Mesendoderm (in vitro differentiated cells): ENCODE measurements around the gene APOBEC4.

Experiments used
- DNase-seq: peaks from one replicate; pipeline ENCODE4 v3.0.0; 2013
- H2AK5ac ChIP-seq: 2 replicates; pipeline ENCODE4 v1.6.1; 2013; ENCODE audit warnings: low read length, inconsistent platforms
- H2BK120ac ChIP-seq: 2 replicates; pipeline ENCODE4 v1.6.1; 2013; ENCODE audit warnings: low read depth, mild to moderate bottlenecking, low read length, moderate library complexity, mixed read lengths
- H2BK15ac ChIP-seq: replicated peaks from 2 replicates; pipeline ENCODE4 v1.6.1; 2013; ENCODE audit warnings: low read depth, mild to moderate bottlenecking, moderate library complexity
- H2BK5ac ChIP-seq: 2 replicates; pipeline ENCODE4 v1.6.1; 2013; ENCODE audit warnings: low read length, inconsistent platforms
- H3K18ac ChIP-seq: 2 replicates; pipeline ENCODE4 v1.6.1; 2013; ENCODE audit warnings: mild to moderate bottlenecking, low read length, mixed read lengths
- H3K23ac ChIP-seq: one replicate; pipeline ENCODE4 v1.6.1; 2013; ENCODE audit warnings: low read length
- H3K27ac ChIP-seq: 2 replicates; pipeline ENCODE4 v1.5.1; 2013; ENCODE audit warnings: low read depth, mild to moderate bottlenecking, inconsistent platforms, low read length, moderate library complexity
- H3K27me3 ChIP-seq: 2 replicates; pipeline ENCODE4 v1.6.1; 2013; ENCODE audit warnings: low read length, control low read depth, mild to moderate bottlenecking, inconsistent platforms; ENCODE audit not compliant: insufficient read depth, poor library complexity
- H3K36me3 ChIP-seq: 2 replicates; pipeline ENCODE4 v1.6.1; 2013; ENCODE audit warnings: low read length, inconsistent platforms; ENCODE audit not compliant: control insufficient read depth, insufficient read depth
- H3K4ac ChIP-seq: one replicate; pipeline ENCODE4 v1.6.1; 2013; ENCODE audit warnings: low read depth, mild to moderate bottlenecking, low read length, moderate library complexity
- H3K4me1 ChIP-seq: 2 replicates; pipeline ENCODE4 v1.6.1; 2013; ENCODE audit warnings: low read depth, low read length, inconsistent platforms; ENCODE audit not compliant: control insufficient read depth
- H3K4me2 ChIP-seq: 2 replicates; pipeline ENCODE4 v1.6.1; 2013; ENCODE audit warnings: low read length
- H3K4me3 ChIP-seq: 2 replicates; pipeline ENCODE4 v1.5.1; 2013; ENCODE audit warnings: mild to moderate bottlenecking, low read length
- H3K56ac ChIP-seq: one replicate; pipeline ENCODE4 v1.6.1; 2013; ENCODE audit warnings: low read length
- H3K79me1 ChIP-seq: 2 replicates; pipeline ENCODE4 v1.6.1; 2013; ENCODE audit warnings: low read length, inconsistent platforms
- H3K79me2 ChIP-seq: 2 replicates; pipeline ENCODE4 v1.6.1; 2013; ENCODE audit warnings: mild to moderate bottlenecking, low read length; ENCODE audit not compliant: control insufficient read depth, insufficient read depth
- H3K9ac ChIP-seq: 2 replicates; pipeline ENCODE4 v1.6.1; 2013; ENCODE audit warnings: low read length, inconsistent platforms
- H4K5ac ChIP-seq: one replicate; pipeline ENCODE4 v1.6.1; 2013; ENCODE audit warnings: low read length
- H4K8ac ChIP-seq: one replicate; pipeline ENCODE4 v1.6.1; 2013; ENCODE audit warnings: low read depth, mild to moderate bottlenecking, control low read depth, low read length, moderate library complexity
- WGBS: extraction: QIAGEN DNeasy Blood & Tissue Kit; methylation state at CpG from one replicate; pipeline ENCODE4 v1.1.7; 2013; ENCODE audit warnings: low lambda C conversion rate, missing lambda C conversion rate; ENCODE audit not compliant: insufficient coverage; ENCODE audit errors: extremely low coverage; 5-methylcytosine and 5-hydroxymethylcytosine counted together

The APOBEC4 gene

GRCh38 chr1:183676586-183677189, 23.6 kb upstream of the APOBEC4 start:
- no peak overlapping the region for H4K8ac ChIP-seq
- H3K27ac ChIP-seq: no peak overlapping the region
- no peak overlapping the region for H3K9ac ChIP-seq
- H2BK15ac ChIP-seq: no peak overlapping the region
- no peaks in the 10 kb centered on the region for H3K79me2 ChIP-seq
- peak; percentile 38 for DNase-seq
- no peak overlapping the region for H4K5ac ChIP-seq
- H2AK5ac ChIP-seq: no peak overlapping the region
- H3K18ac ChIP-seq: no peak overlapping the region
- no peak overlapping the region for H2BK5ac ChIP-seq
- no peak overlapping the region for H3K23ac ChIP-seq
- H3K4me3 ChIP-seq: no peak overlapping the region
- H3K4me1 ChIP-seq: no peaks in the 10 kb centered on the region
- H3K4ac ChIP-seq: no peak overlapping the region
- no peak overlapping the region for H3K56ac ChIP-seq
- H2BK120ac ChIP-seq: no peak overlapping the region
- no CpG with 5 or more reads among the region's 2 CpGs for WGBS
- H3K4me2 ChIP-seq: no peak overlapping the region
- no peaks in the 10 kb centered on the region for H3K27me3 ChIP-seq
- H3K79me1 ChIP-seq: no peaks in the 10 kb centered on the region
- H3K36me3 ChIP-seq: no peaks in the 10 kb centered on the region

DNA sequence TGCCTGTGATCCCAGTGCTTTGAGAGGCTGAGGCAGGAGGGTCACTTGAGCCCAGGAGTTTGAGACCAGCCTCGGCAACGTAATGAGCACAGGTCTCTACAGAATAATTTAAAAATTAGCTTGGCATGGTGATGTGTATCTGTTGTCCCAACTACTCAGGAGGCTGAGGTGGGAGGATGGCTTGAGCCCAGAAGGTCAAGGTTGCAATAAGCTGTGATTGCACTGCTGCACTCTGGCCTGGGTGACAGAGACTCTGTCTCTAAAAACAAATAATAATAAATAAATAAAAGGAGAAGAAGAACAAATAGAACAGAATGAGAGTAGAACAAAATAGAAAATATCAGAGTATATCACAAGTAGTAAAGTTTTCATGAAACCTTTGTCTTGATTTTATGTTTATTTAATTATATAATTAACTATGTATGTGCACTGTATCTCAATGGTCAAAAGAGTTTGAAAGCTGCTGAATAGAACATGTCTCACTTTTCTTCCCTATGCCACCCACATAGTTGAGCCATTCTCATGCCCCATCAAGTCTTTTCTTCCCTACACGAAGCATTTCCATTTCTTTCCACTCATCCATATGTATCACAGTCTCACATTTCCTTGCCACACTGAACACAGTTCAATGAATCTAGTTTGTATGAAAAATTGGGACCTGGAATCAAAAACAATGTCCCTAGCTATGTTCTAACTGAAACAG, 22.9 kb upstream of the APOBEC4 start:
- no CpG with 5 or more reads among the region's 3 CpGs for WGBS
- Histone ChIP-seq H2AK5ac (no peak overlapping the region), H3K4ac (no peak overlapping the region), H2BK120ac (no peak overlapping the region), H3K4me3 (no peak overlapping the region), H2BK5ac (no peak overlapping the region), H3K4me2 (no peak overlapping the region), H3K79me2 (no peaks in the 10 kb centered on the region), H3K23ac (no peak overlapping the region), H3K9ac (no peak overlapping the region), H3K27ac (no peak overlapping the region), H4K5ac (no peak overlapping the region), H4K8ac (no peak overlapping the region), H3K36me3 (no peaks in the 10 kb centered on the region), H2BK15ac (no peak overlapping the region), H3K4me1 (no peaks in the 10 kb centered on the region), H3K79me1 (no peaks in the 10 kb centered on the region), H3K27me3 (no peaks in the 10 kb centered on the region), H3K18ac (no peak overlapping the region), H3K56ac (no peak overlapping the region)
- no peak for DNase-seq

GRCh38 chr1:183675381-183675780, 22.3 kb upstream of the APOBEC4 start:
- H4K5ac ChIP-seq: no peak overlapping the region
- no peak overlapping the region for H2BK5ac ChIP-seq
- no peak overlapping the region for H3K27ac ChIP-seq
- no peaks in the 10 kb centered on the region for H3K79me2 ChIP-seq
- H2BK120ac ChIP-seq: no peak overlapping the region
- no peak overlapping the region for H3K9ac ChIP-seq
- H3K27me3 ChIP-seq: no peaks in the 10 kb centered on the region
- no peak overlapping the region for H3K23ac ChIP-seq
- no peaks in the 10 kb centered on the region for H3K79me1 ChIP-seq
- no peak overlapping the region for H3K56ac ChIP-seq
- H3K36me3 ChIP-seq: no peaks in the 10 kb centered on the region
- no peak for DNase-seq
- H2BK15ac ChIP-seq: no peak overlapping the region
- no peak overlapping the region for H3K18ac ChIP-seq
- H3K4me2 ChIP-seq: no peak overlapping the region
- H3K4me1 ChIP-seq: no peaks in the 10 kb centered on the region
- no peak overlapping the region for H3K4me3 ChIP-seq
- no peak overlapping the region for H2AK5ac ChIP-seq
- no peak overlapping the region for H4K8ac ChIP-seq
- no peak overlapping the region for H3K4ac ChIP-seq

DNA sequence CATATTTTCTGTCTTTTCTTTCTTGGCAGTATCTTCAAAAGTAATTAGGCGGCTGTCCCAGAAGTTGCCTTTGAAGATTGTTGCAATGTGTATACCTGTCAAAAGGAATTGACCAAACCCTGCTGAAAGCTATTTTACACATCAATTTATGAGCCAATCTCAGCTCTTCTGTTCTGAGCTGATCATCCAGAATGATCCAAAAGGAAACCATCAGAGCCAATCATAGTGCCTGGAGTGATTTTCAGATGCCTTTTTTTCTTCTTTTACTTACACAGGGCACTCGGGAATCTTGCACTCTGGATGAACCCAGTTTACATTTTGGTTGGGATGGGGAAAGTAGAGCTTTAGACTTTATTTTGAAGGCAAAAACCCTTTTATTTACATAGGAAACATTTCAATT, 21.8 kb upstream of the APOBEC4 start:
- Histone ChIP-seq H4K5ac (no peak overlapping the region), H4K8ac (no peak overlapping the region), H3K18ac (no peak overlapping the region), H3K23ac (no peak overlapping the region), H2BK120ac (no peak overlapping the region), H2AK5ac (no peak overlapping the region), H3K56ac (no peak overlapping the region), H3K4me2 (no peak overlapping the region), H3K79me1 (no peaks in the 10 kb centered on the region), H3K36me3 (no peaks in the 10 kb centered on the region), H3K27ac (no peak overlapping the region), H3K4me1 (no peaks in the 10 kb centered on the region), H3K4ac (no peak overlapping the region), H3K9ac (no peak overlapping the region), H2BK15ac (no peak overlapping the region), H2BK5ac (no peak overlapping the region), H3K27me3 (no peaks in the 10 kb centered on the region), H3K79me2 (no peaks in the 10 kb centered on the region), H3K4me3 (no peak overlapping the region)
- WGBS: no CpG with 5 or more reads among the region's 2 CpGs
- DNase-seq: no peak

- no peak overlapping the region for H2AK5ac ChIP-seq
- no peak overlapping the region for H2BK15ac ChIP-seq
- no peaks in the 10 kb centered on the region for H3K79me2 ChIP-seq
- no peak overlapping the region for H3K27ac ChIP-seq
- H3K4me2 ChIP-seq: no peak overlapping the region
- H3K18ac ChIP-seq: no peak overlapping the region
- H3K4me1 ChIP-seq: no peaks in the 10 kb centered on the region
- no peak for DNase-seq
- H3K79me1 ChIP-seq: no peaks in the 10 kb centered on the region
- no peak overlapping the region for H2BK5ac ChIP-seq
- H3K36me3 ChIP-seq: no peaks in the 10 kb centered on the region
- no peak overlapping the region for H4K5ac ChIP-seq
- H3K4ac ChIP-seq: no peak overlapping the region
- H4K8ac ChIP-seq: no peak overlapping the region
- no peaks in the 10 kb centered on the region for H3K27me3 ChIP-seq
- WGBS: no CpG with 5 or more reads among the region's 1 CpG
- no peak overlapping the region for H3K56ac ChIP-seq
- H2BK120ac ChIP-seq: no peak overlapping the region
- H3K9ac ChIP-seq: no peak overlapping the region
- H3K23ac ChIP-seq: no peak overlapping the region
- no peak overlapping the region for H3K4me3 ChIP-seq
Measured at GRCh38 chr1:183674339-183674738, 21.2 kb upstream of the APOBEC4 start.
